ENCODE results near the gene C5AR1. TPM values are rescaled to one million over a fixed set of nuclear protein-coding genes. Genes with fewer than 3 reads are reported as not detected.
"Not testable (repeated sequence)": the region's sequence is repeated elsewhere in the genome, so short reads cannot be mapped to it uniquely, and the experiment has no call there.

The C5AR1 gene
- total RNA-seq, 1 donor from 2014 or later = under 0.01 TPM

DNA sequence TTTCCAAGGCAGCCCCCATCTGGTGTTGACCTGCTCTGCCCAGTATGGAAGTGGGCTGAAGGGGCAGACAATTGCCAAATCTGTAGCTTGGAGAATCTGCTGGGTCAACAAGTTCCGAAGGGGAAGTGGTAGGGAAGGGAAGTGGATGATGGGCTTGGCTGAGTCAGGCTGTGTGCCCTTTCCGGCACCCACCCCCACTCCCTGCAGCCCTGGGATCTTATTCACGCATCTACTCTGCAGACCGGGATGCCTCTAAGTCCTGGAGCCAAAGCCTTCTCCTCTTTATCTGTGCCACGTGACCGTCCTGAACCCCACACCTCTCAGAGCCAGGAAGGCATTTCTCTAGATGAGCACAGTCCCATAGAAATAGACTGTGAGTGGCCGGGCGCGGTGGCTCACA, 14.8 kb downstream of the C5AR1 start:
- FAIRE-seq (no peak), DNase-seq (ENCODE audit: low spot score in 2 of 2) (no peak)

DNA sequence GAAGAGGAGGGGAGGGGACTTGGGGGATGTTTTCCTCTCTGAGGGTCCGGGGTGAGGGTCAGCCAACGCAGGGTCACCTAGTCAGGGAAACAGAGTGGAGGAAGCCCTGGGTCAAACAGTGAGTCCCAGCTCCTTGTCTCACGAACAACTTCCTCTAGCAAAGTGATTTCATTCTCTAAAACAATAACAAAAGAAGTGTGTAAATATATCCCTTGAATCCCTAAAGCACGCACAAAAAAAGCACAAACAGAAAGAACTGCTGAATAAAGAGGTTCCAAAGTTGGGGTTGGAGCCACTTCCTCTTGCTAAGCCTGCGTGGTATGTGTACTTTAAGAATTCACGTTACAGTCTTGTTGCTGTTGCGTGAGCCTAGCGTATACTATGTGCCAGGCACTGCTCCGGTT, 20.8 kb downstream of the C5AR1 start:
- DNase-seq (ENCODE audit: low spot score in 2 of 2) (no peak), FAIRE-seq (no peak)

DNA sequence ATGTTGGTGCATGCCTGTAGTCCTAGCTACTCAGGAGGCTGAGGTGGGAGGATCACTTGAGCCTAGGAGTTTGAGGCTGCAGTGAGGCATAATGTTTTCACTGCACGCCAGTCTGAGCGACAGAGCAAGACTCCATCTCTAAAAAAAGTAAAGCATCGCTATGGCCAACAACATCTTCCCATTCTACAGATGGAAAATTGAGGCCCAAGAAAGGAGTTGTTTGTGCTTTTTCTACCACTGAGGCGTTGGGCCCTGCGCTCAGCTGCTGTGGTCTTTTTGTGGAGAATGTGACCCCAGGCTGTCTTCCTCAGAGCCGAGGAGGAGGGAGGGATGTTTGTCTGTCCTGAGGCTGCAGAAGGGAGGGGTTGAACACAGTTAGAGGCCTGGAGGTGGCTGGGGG, 21.8 kb downstream of the C5AR1 start:
- DNase-seq (ENCODE audit: low spot score in 2 of 2) (no peak), FAIRE-seq (no peak)

DNA sequence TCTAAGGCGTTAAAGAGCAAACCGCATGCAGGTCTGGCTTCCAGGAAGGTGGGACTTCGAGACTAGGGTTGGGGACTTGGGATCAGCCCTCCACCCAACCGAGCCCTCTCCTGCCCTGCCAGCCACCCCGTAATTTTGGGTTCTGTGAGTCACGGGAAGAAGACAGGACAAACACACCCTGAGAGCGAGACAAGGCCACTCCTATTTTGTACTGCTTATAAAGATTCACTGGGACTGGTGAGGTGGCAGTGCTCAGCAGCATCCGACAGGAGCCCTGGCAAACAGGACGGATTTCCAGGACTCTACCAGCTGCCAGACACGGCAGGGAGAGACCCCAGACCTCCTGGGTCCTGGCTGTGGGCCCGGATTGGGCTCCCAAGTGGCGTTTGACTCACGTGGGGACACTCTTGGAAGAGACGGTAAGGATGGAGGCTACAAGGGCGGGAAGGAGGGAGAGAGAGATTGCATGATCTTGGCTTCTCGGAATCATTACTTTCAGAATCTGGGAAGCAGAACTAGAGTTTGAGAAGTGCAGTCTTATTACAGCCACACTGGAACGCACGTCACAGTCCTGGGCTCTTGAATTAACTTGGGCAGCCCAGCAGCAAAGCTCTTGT, 22.4 kb downstream of the C5AR1 start, which contains the start of gene C5AR2:
Gene C5AR2, plus strand, starts transcription at position 245 of the 617 bp plus-strand sequence. CDS start 8,625 bp downstream, outside the sequence.
- FAIRE-seq = no peak
- no peak for DNase-seq (ENCODE audit: low spot score in 2 of 2)

DNA sequence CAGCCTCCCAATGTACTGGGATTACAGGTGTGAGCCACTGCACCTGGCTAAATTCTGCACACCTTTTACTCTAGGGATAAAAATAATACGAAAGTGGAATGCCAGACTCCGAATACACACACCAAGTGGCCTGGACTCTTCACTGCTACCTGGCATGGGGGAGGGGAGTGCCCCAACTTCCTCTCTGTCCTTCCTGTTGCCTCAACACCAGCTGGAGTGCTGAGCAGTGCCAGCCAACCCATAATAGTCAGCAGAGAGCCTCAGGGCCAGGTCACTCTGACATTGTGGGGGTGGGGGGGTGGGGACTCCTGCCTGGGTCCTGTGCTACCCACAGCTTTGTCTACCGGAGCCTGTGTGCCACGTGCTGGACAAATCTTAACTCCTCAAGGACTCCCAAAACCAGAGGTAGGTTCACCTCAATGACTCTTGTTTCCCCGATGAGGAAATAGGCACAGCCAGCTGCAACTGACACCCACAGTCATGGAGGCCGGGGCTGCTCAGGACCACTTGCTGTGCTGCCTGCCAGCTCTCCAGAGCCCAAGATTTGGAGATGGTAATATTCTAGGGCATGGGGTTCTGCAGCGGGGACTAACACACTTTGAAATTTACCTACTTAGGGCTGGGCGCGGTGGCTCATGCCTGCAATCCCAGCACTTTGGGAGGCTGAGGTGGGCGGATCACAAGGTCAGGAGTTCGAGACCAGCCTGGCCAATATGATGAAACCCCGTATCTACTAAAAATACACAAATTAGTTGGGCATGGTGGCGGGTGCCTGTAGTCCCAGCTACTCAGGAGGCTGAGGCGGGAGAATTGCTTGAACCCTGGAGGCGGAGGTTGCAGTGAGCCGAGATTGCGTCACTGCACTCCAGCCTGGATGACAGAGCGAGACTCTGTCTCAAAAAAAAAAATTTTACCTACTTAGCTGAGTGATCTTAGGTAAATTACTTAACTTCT, 27.4 kb downstream of the C5AR1 start:
- not testable (repeated sequence) for FAIRE-seq; DNase-seq (ENCODE audit: low spot score in 2 of 2)

DNA sequence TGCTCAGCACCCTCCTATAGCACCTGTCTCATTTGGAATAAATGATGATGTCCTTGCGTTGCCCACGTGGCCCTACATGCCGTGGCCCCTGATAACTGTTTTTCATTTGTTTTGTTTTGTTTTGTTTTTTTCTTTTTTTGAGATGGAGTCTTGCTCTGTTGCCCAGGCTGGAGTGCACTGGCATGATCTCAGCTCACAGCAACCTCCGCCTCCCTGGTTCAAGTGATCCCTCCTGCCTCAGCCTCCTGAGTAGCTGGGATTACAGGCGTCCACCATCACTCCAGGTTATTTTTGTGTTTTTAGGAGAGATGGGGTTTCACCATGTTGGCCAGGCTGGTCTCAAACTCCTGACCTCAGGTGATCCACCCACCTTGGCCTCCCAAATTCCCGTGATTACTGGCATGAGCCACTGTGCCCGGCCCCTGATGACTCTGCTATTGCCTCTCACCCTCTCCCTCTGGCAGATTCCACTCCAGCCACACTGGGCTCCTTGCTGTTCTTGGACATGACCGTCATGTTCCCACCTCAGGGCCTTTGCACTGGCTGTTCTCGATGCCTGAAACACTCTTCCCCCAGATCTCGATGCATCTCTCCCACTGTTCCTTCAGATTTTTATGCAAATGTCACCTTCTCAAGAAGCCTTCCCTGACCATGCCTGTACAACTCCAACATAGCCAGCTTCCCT, 29.7 kb downstream of the C5AR1 start:
- FAIRE-seq (no peak), DNase-seq (ENCODE audit: low spot score in 2 of 2) (no peak)

DNA sequence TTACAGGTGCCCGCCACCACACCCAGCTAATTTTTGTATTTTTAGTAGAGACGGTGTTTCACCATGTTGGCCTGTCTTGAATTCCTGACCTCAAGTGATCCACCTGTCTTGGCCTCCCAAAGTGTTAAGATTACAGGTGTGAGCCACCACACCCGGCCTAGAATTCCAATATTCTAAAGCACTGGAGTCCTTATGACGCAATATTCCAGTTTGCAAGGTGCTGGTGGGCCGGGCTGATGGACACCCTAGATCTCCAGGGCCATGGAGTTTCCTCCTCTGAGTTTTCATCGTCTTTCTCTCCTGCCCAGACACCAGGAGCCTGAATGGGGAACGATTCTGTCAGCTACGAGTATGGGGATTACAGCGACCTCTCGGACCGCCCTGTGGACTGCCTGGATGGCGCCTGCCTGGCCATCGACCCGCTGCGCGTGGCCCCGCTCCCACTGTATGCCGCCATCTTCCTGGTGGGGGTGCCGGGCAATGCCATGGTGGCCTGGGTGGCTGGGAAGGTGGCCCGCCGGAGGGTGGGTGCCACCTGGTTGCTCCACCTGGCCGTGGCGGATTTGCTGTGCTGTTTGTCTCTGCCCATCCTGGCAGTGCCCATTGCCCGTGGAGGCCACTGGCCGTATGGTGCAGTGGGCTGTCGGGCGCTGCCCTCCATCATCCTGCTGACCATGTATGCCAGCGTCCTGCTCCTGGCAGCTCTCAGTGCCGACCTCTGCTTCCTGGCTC, 31.0 kb downstream of the C5AR1 start:
- DNase-seq (ENCODE audit: low spot score in 2 of 2) (no peak), FAIRE-seq (no peak)

DNA sequence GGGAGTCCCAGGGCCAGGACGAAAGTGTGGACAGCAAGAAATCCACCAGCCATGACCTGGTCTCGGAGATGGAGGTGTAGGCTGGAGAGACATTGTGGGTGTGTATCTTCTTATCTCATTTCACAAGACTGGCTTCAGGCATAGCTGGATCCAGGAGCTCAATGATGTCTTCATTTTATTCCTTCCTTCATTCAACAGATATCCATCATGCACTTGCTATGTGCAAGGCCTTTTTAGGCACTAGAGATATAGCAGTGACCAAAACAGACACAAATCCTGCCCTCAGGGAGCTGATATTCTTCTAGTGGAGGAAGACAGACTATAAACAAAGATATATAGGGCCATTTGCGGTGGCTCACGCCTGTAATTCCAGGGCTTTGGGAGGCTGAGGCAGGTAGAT, 32.1 kb downstream of the C5AR1 start:
- FAIRE-seq (no peak), DNase-seq (ENCODE audit: low spot score in 2 of 2) (no peak)

DNA sequence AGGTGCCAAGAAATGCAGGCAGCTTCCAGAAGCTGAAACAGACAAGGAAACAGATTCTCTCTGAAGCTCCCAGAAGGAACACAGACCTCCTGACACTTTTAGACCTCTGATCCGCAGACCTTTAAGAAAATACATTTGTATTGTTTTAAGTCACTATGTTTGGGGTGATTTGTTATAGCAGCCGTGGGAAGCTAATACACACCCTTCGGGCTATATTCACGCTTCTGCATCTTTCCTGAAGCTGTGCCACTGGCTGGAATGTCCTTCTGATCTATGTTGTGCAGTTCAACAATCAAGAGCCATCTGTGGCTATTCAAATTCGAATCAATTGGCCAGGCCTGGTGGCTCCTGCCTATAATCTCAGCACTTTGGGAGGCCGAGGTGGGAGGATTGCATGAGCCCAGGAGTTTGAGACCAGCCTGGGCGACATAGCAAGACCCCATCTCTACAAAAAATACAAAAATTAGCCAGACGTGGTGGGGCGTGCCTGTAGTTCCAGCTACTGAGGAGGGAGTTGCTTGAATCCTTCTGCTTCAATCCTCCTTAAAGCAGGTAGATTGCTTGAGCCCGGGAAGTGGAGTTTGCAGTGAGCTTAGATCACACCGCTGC, 33.6 kb downstream of the C5AR1 start:
- no peak for DNase-seq (ENCODE audit: low spot score in 2 of 2)
- FAIRE-seq = no peak

DNA sequence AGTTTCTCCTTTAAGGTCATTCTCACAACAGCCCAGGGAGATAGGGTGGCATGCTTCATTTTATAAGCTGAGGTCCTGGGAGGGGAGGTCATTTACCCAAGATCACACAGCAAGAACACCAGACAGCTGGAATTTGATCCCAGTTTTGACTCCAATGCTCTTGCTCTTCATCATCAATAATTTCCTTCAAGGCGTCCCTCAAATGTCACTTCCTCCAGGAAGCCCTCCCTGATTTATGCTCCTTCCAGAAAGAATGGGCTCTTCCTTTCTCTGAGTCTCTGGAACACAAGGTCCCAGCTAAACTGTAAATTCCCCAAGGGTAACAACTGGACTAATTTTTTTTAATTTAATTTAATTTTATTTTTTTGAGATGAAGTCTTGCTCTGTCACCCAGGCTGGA, 34.8 kb downstream of the C5AR1 start:
- no peak for DNase-seq (ENCODE audit: low spot score in 2 of 2)
- FAIRE-seq = no peak

DNA sequence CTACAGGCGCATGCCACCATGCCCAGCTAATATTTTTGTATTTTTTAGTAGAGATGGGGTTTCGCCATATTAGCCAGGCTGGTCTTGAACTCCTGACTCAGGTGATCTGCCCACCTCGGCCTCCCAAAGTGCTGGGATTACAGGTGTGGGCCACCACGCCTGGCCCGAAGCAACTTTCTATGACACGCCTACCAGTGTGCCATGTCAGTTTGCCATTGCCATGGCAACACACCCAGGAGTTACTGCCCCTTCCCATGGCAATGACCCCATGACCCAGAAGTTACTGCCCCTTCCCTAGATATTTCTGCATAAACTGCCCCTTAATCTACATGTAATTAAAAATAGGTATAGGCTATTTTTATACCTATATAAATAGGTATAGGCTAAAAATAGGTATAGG, 36.4 kb downstream of the C5AR1 start:
- FAIRE-seq; DNase-seq (ENCODE audit: low spot score in 2 of 2): not testable (repeated sequence)

DNA sequence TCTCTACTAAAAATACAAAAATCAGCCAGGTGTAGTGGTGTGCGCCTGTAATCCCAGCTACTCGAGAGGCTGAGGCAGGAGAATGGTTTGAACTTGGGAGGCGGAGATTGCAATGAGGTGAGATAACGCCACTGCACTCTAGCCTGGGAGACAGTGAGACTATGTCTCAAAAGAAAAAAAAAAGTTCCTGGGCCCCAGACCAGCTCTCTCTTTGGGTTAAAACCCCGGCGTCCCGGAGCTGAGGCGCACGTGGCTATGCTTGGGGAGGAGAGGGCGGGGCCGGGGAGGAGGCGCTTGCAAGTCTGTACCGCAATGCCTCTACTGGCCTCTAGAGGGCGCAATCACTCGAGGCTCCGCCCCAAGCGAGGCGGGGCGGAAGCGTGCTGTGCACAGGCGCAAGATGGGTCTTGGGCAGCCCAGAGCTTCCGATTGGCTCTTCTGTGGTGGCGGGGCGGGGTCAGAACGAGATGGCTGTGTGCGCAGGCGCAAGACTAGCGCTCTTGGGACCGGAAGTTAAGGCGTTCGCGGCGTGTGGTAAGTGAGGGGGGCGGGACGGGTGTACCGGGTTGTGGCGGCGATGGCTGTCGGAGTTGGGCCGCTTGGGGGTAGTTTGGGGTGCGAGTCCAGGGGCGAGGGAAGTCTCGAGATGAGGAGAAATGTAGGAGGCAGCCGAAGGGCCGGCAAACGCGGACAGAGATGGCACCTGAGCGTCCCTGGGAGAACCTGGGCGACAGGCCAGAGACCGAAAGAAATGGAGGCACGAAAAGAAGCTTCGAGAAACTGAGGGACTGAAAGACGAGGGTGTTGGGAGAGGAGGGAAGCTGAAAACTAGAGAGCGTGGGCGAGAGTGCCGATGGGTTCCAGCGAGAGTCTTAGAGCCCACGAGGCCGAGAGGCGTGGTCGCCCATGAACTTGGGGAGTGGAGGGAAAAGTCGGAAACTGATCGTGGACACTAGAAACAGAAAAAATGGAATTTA, 39.4 kb downstream of the C5AR1 start, which contains the start of gene DHX34:
Gene DHX34, plus strand, starts transcription at position 497 of the 977 bp plus-strand sequence. CDS start 3,716 bp downstream, outside the sequence.
- DNase-seq (ENCODE audit: low spot score in 2 of 2) (peak; percentile 94 to 98), FAIRE-seq (no peak)

DNA sequence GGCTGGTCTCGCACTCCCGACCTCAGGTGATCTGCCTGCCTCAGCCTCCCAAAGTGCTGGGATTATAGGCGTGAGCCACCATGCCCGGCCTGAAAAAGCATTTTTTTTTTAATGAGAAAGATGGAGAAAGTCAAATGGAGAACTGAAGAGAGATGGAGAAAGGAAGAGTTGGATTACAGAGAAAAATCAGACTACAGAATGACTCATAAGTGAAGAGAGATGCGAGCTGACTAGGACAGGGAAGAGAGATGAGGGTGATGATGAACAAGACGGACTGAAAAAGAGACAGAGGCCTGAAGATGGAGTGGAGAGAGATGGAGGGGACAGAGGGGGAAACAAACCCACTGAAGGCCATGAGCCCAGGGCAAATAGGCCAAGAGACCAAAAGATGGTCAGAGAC, 41.0 kb downstream of the C5AR1 start:
- FAIRE-seq (no peak), DNase-seq (ENCODE audit: low spot score in 2 of 2) (no peak)

DNA sequence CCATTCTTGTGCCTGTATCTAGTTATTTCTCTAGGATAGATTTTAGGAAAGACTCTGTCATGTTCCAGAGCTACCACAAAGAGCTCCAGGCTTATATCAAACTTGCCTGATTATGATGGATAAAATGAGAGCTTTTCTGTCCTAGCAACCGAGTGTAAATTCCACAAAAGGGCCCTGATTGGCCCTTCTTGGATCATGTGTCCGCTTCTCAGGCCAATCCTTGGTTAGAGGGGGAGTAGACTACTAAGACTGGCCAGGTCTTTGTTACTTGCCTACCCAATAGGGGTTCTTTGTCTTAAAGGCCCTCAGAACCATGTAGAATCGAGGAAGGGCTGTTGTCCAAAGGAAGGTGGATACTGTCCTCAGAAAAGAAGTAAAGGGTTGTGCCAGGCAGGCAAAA, 41.9 kb downstream of the C5AR1 start:
- no peak for FAIRE-seq
- DNase-seq (ENCODE audit: low spot score in 2 of 2) = peak in 1 of 2 donors; percentile 61

DNA sequence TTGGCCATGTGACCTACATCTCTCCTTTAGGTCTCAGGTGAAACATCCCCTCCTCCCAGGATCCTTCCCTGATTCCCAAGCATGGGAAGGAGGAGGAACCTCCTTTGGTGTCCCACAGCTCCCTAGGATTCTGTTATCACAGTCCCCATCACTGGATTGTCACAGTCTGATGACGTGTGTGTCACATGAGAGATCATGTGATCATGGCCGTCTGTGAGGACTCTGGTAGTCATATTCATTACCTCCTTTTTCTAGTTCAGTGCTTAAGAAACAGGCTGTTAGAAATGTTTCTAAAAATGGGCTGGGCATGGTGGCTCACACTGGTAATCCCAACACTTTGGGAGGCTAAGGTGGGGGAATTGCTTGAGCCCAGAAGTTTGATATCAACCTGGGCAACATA, 42.4 kb downstream of the C5AR1 start:
- DNase-seq (ENCODE audit: low spot score in 2 of 2) (no peak), FAIRE-seq (no peak)

DNA sequence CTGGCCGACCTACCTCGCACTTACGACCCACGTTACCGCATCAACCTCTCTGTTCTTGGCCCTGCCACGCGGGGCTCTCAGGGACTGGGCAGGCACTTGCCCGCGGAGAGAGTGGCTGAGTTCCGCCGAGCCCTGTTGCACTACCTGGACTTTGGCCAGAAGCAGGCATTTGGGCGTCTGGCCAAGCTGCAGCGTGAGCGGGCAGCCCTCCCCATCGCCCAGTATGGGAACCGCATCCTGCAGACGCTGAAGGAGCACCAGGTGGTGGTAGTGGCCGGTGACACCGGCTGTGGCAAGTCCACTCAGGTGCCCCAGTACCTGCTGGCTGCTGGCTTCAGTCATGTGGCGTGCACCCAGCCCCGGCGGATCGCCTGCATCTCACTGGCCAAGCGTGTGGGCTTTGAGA, 43.6 kb downstream of the C5AR1 start:
- FAIRE-seq (no peak), DNase-seq (ENCODE audit: low spot score in 2 of 2) (no peak)

DNA sequence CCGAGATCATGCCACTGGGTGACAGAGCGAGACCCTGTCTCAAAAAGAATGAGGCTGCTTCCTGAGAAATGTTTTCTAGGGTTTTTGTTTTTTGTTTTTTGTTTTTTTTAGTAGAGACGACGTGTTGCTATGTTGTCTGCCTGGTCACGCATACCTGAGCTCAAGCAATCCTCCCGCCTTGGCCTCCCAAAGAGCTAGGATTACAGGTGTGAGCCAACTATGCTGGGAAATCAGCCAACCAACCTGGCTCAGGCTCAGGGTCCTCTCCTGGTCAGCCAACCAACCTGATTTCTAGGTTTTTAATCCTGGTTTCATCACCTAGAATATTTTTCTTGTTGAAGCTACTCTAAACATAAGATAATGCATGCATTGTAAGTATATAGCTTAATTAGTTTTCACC, 47.2 kb downstream of the C5AR1 start:
- FAIRE-seq (no peak), DNase-seq (ENCODE audit: low spot score in 2 of 2) (no peak)

DNA sequence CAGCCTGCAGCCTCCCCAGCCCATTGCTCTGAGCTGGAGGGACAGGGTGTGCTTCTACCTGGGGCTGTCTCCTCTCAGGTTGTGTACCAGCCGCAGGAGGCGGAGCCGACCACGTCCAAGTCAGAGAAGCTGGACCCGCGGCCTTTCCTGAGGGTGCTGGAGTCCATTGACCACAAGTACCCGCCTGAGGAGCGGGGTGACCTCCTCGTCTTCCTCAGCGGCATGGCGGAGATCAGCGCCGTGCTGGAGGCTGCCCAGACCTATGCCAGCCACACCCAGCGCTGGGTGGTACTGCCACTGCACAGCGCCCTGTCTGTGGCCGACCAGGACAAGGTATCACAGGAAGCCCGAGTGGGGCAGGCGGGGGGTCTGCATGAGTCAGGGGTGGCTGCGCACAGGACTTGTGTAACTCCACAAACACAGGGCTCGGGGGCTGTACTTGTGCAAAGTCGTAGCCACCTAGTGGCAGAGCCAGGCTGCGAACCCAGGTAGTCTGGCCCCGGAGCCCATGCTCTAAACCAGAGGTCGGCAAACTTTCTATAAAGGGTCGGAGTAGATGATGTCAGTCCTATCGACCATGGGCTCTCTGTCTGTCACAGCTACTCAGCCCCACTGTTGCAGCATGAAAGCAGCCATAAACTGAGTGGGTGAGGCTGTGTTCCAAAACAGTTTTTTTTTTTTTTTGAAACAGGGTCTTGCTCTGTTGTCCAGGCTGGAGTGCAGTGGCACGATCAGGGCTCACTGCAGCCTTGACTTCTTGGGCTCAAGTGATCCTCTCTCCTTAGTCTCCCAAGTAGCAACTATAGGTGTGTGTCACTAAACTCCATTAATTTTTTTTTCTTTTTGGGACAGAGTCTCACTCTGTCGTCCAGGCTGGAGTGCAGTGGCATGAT, 48.4 kb downstream of the C5AR1 start:
- no peak for FAIRE-seq
- DNase-seq (ENCODE audit: low spot score in 2 of 2) = no peak

Data from frontal cortex (tissue), 4 donors.